Stimulated activated CD8-positive, alpha-beta memory T cell treated with anti-CD3 and anti-CD28 coated beads, Interleukin-2, amount 100 ng/mL, for 1 hour (primary cell): ENCODE measurements around the gene ACTRT2.

Experiments used
- DNase-seq, 2 donors: peaks; one replicate each; pipeline ENCODE4 v3.0.0-alpha.2; 2020; ENCODE audit warnings: low read depth in 2 of 2

ACTRT2 gene

GRCh38 chr1:3002349-3003038 lies 18.8 kb upstream of the ACTRT2 start:
- DNase-seq: no peak

GRCh38 chr1:3003039-3003940 lies 18.0 kb upstream of the ACTRT2 start:
- DNase-seq: no peak

- no peak for DNase-seq
Observed at GRCh38 chr1:3003941-3004270, 17.4 kb upstream of the ACTRT2 start.

GRCh38 chr1:3004285-3005205 lies 16.7 kb upstream of the ACTRT2 start:
- DNase-seq: no peak

- no peak for DNase-seq
Observed at GRCh38 chr1:3005771-3006170, 15.5 kb upstream of the ACTRT2 start.

- DNase-seq: no peak
Observed at GRCh38 chr1:3007298-3008147, 13.7 kb upstream of the ACTRT2 start.

GRCh38 chr1:3009021-3009420 lies 12.2 kb upstream of the ACTRT2 start:
- no peak for DNase-seq

GRCh38 chr1:3009556-3009955 lies 11.7 kb upstream of the ACTRT2 start:
- no peak for DNase-seq

- DNase-seq: no peak
Observed at GRCh38 chr1:3011127-3011526, 10.1 kb upstream of the ACTRT2 start.

GRCh38 chr1:3011631-3012455 lies 9.4 kb upstream of the ACTRT2 start:
- DNase-seq: no peak

GRCh38 chr1:3012456-3013291 lies 8.6 kb upstream of the ACTRT2 start:
- peak in 1 of 2 donors; percentile 43 for DNase-seq

- DNase-seq: no peak
Observed at GRCh38 chr1:3013371-3014049, 7.8 kb upstream of the ACTRT2 start.

GRCh38 chr1:3014050-3014440 lies 7.2 kb upstream of the ACTRT2 start:
- no peak for DNase-seq

- DNase-seq: no peak
Observed at GRCh38 chr1:3014443-3015268, 6.6 kb upstream of the ACTRT2 start.

- DNase-seq: no peak
Observed at GRCh38 chr1:3015269-3015635, 6.0 kb upstream of the ACTRT2 start.

- no peak for DNase-seq
Observed at GRCh38 chr1:3015744-3016143, 5.5 kb upstream of the ACTRT2 start.

GRCh38 chr1:3016641-3017439 lies 4.4 kb upstream of the ACTRT2 start:
- no peak for DNase-seq
